Mesothelial cell of epicardium (in vitro differentiated cells): ENCODE results near the gene PRPF8. TPM values are rescaled to one million over a fixed set of nuclear protein-coding genes. Genes with fewer than 3 reads are reported as not detected.

Experiments used
- DNase-seq, 2 experiments: peaks; one replicate each; pipeline ENCODE4 v3.0.0; 2021; ENCODE audit warnings: low spot score in 2 of 2; ENCODE audit not compliant: unreplicated experiment in 2 of 2
- H3K27ac Mint-ChIP-seq: 2 replicates; pipeline ENCODE4 v1.8.0; 2021; ENCODE audit warnings: mixed read lengths
- H3K27me3 Mint-ChIP-seq: 2 replicates; pipeline ENCODE4 v1.8.0; 2021; ENCODE audit warnings: low read depth, mixed read lengths
- H3K36me3 Mint-ChIP-seq: 2 replicates; pipeline ENCODE4 v1.8.0; 2021; ENCODE audit warnings: mixed read lengths
- H3K4me1 Mint-ChIP-seq: 2 replicates; pipeline ENCODE4 v1.8.0; 2021; ENCODE audit warnings: mixed read lengths
- H3K4me3 Mint-ChIP-seq: 2 replicates; pipeline ENCODE4 v1.8.0; 2021; ENCODE audit warnings: mild to moderate bottlenecking, moderate library complexity, mixed read lengths
- H3K9me3 Mint-ChIP-seq: 2 replicates; pipeline ENCODE4 v1.8.0; 2021; ENCODE audit warnings: mixed read lengths
- total RNA-seq: library from RNA; stranded (reverse); gene quantifications from 3 replicates; pipeline ENCODE4 v1.2.1, GENCODE V29; 2021
- TF ChIP-seq, protein P1 (sequence below): fragments of 200-600 bp; sonication (generic); IDR thresholded peaks from one replicate; pipeline ENCODE4 v1.5.0; 2021; ENCODE audit warnings: antibody characterized with exemption; ENCODE audit not compliant: unreplicated experiment

Gene PRPF8
- total RNA-seq, 1 donor from 2014 or later, result 354 TPM

DNA sequence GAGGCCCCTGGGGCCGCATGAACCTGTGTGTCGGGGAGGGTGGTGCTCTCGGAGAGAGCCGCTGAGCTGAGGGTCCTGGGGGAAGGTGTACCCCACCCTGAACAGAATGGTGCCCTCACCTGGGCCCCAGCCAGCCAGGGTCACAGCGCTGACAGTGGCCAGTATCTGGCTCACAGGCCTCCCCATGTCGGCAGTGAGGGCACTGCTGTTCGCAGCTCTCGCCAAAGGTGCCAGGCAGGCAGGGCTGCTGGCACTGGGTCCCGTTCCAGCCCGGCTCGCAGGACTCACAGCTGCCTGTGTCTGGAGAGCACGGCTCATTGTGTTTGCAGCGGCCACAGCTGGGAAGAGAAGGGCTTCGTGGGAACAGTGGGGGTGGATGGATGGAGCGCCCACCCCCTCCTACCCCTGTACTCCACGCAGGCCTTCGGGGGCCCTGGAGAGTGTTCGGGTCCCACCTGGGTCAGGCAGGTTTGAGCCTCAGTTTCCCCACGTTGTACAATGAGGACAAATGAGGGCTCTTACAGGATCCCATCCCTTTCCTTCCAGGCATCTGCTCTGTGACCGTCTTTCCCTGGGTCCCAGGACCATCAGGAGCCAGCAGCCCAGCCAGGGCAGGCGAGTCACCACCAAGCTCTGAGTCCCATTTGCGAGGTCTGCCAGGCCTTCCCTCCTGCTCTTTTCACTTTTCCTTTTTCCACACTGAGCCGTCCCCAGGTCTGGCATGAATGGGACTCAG is 44.2 kb downstream of the PRPF8 start:
- no peak overlapping the region for H3K27ac Mint-ChIP-seq
- peaks cover 5% of the 10 kb centered on the region for H3K27me3 Mint-ChIP-seq
- H3K4me1 Mint-ChIP-seq, result peaks cover 14% of the 10 kb centered on the region
- H3K4me3 Mint-ChIP-seq, result no peak overlapping the region
- H3K9me3 Mint-ChIP-seq, result no peaks in the 10 kb centered on the region
- TF ChIP-seq, protein P1, sequence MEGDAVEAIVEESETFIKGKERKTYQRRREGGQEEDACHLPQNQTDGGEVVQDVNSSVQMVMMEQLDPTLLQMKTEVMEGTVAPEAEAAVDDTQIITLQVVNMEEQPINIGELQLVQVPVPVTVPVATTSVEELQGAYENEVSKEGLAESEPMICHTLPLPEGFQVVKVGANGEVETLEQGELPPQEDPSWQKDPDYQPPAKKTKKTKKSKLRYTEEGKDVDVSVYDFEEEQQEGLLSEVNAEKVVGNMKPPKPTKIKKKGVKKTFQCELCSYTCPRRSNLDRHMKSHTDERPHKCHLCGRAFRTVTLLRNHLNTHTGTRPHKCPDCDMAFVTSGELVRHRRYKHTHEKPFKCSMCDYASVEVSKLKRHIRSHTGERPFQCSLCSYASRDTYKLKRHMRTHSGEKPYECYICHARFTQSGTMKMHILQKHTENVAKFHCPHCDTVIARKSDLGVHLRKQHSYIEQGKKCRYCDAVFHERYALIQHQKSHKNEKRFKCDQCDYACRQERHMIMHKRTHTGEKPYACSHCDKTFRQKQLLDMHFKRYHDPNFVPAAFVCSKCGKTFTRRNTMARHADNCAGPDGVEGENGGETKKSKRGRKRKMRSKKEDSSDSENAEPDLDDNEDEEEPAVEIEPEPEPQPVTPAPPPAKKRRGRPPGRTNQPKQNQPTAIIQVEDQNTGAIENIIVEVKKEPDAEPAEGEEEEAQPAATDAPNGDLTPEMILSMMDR, result no peak
- no peak for DNase-seq
- H3K36me3 Mint-ChIP-seq, result no peaks in the 10 kb centered on the region

DNA sequence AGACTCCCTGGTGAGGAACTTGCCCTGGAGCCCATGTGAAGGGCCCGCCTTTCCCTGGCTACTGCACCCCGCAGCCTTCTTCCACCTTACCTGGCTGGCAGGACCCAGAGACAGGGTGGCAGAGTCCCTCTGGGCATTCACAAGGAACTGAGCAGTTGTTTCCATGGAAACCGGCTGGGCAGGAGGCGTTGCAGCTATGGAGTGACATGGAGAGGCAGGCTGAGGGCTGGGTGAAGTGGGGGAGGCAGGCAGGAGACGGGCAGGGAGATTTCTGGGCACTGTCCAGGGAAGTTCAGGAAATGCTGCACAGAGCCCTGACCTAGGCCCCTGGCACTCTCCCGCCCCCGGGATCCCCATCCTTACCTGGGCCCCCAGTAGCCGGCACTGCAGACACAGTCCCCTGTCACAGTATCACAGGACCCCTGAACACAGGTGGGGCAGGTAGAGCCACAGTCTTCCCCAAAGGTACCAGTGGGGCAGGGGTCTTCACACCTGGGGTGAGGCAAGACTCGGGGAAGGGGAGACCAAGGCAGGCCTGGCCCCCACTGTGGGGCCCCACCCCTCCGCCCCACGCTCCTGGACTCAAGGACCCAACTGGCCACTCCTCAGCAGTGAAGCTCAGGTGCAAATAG is 45.0 kb downstream of the PRPF8 start:
- DNase-seq, result no peak
- Mint-ChIP-seq H3K4me3 (no peak overlapping the region), H3K27me3 (peaks cover 5% of the 10 kb centered on the region), H3K27ac (no peak overlapping the region), H3K36me3 (no peaks in the 10 kb centered on the region), H3K4me1 (peaks cover 14% of the 10 kb centered on the region), H3K9me3 (no peaks in the 10 kb centered on the region)
- TF ChIP-seq, protein P1, result no peak

DNA sequence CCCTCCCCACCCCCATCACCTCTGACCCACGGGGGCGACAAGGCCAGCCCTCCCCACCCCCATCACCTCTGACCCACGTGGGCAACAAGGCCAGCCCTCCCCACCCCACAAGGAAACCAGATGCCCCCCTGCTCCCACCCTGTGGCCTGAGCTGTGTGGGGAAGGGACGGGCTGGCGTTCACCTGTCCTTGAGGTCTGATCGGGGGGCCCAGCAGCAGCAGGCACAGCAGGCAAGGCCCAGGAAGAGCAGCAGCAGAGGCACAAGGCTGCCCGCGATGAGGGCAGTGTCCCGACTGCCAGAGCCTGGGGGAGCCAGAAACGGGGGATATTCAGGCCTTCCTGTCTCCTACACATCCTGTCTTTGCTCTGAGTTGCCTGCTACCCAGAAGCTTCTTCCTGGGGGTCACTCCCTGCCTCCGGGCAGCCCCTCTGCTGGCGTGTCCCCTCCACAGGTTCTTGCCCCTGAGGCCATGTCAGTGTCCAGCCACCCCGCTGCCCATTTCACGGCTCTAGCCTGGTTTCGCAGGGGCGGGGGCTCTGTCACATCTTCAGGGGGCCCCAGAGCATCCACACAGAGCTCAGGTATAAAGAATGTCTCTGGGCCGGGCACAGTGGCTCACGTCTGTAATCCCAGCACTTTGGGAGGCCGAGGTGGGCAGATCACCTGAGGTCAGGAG is 45.9 kb downstream of the PRPF8 start:
- Mint-ChIP-seq H3K9me3 (no peaks in the 10 kb centered on the region), H3K4me1 (peaks cover 7% of the 10 kb centered on the region), H3K4me3 (no peak overlapping the region), H3K36me3 (no peaks in the 10 kb centered on the region), H3K27ac (no peak overlapping the region), H3K27me3 (no peaks in the 10 kb centered on the region)
- TF ChIP-seq, protein P1, result no peak
- no peak for DNase-seq

DNA sequence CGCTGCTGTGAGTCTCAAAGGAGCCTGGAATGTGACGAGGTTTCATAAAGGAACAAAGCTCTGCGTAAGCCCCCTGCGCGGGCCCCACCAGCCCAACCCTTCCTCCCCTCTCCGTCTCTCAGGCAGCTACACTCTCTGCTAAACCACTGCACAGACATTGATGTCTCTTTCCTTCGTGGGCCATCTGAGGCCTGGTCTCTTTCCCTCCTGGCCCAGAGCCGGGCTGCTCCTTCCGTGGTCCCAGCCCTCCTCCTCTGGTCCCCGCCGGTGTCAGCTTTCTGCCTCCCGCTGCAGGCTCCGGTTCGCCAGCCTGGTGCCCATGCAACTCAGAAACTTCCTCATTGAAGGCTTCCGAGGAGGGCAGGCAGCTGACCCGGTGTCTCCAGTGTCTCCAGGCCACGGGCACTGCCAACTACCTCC is 46.5 kb downstream of the PRPF8 start:
- Mint-ChIP-seq H3K36me3 (no peaks in the 10 kb centered on the region), H3K4me1 (peaks cover 7% of the 10 kb centered on the region), H3K4me3 (no peak overlapping the region), H3K27ac (peak overlapping the region; percentile 59), H3K27me3 (no peaks in the 10 kb centered on the region), H3K9me3 (no peaks in the 10 kb centered on the region)
- TF ChIP-seq, protein P1, result no peak
- DNase-seq, result no peak

DNA sequence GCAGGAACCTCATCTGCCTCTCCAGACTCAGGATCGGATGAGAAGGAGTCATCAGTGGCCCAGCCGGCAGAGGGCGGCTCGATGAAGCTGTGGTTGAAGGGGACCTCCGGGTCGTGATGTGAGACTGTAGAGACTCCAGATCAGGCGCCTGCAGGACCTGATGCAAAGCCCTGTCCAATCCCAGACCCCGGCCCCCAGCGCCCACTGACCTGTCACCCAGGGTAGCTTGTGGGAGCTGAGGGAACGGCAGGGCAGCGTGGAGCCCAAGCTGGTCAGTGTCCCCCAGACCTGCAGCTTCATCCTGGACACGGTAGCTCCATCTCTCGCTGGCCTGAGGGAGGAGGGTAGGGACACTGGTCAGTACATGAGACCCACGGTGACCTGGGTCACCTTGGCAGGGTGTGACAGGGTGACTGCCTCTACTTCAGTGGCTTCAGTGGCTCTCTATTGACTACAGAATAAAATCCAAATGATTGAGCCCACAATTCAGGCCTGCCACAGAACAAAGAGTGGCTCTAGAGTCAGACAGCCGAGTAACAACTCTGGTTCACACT is 47.9 kb downstream of the PRPF8 start:
- H3K27ac Mint-ChIP-seq, result no peak overlapping the region
- H3K36me3 Mint-ChIP-seq, result no peaks in the 10 kb centered on the region
- H3K9me3 Mint-ChIP-seq, result no peaks in the 10 kb centered on the region
- H3K4me1 Mint-ChIP-seq, result peaks cover 7% of the 10 kb centered on the region
- TF ChIP-seq, protein P1, result no peak
- H3K4me3 Mint-ChIP-seq, result no peak overlapping the region
- peaks cover 3% of the 10 kb centered on the region for H3K27me3 Mint-ChIP-seq
- no peak for DNase-seq
